SW480 (cell line): ENCODE data around the gene STUB1.

Experiments used
- DNase-seq: peaks from one replicate; pipeline ENCODE4 v3.0.0-alpha.2; 2016; ENCODE audit warnings: low spot score

STUB1 gene

DNA sequence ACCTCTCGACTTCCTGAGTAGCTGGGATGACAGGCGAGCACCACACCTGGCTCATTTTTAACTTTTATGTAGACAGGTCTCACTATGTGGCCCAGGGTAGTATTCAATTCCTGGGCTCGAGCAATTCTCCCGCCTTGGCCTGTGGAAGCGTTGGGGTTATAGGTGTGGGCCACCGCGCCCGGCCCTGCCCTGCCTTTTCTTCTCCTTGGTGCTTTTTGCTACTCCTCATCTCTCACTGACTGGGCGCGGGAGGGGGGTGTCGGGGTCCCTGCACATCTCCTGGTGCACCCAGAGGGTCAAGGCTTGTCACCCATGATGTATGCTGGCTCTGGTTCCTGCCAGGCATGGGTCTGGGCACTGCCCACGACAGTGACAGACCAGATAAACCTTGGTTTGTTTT, 35.7 kb upstream of the STUB1 start:
- DNase-seq = no peak

DNA sequence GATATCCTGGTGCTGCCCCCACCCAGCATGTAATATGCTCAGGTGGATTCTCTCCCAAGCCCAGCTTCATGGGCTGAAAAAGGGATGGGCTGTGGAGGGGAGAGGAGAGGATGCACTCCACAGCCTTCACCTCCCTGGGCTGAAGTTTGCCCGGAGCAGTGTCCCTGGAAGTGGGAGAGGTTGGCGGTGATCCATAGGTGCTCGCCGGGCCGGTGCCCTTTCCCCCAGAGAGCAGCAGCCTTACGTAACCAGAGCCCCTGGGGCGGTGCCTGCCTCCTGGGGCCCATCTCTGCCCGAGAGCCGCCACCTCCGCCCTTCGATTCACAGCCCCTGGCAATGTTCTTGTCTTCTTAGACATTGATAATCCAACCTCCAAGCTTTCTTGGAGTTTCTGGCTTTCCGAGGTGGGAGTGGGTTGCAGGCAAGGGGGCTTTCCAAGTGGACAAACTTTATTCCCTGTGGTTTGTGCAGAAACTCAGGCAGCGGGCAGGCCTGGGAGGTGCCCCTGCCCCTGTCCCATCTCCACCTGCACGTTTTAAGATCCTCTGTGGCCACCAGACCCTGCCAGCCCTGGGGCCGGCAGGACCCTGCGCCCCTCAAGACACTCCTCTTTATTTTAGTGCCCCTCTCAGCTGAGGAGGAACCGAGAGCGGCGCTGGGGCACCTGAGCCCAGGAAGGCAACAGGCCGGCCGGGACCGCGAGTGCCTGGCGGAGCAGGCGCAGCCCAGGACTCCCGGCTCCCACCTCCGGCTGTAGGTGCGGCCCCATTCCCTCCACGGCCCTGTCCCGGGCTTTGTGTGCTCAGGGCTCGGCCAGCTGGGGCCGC, 34.1 kb upstream of the STUB1 start:
- no peak for DNase-seq

DNA sequence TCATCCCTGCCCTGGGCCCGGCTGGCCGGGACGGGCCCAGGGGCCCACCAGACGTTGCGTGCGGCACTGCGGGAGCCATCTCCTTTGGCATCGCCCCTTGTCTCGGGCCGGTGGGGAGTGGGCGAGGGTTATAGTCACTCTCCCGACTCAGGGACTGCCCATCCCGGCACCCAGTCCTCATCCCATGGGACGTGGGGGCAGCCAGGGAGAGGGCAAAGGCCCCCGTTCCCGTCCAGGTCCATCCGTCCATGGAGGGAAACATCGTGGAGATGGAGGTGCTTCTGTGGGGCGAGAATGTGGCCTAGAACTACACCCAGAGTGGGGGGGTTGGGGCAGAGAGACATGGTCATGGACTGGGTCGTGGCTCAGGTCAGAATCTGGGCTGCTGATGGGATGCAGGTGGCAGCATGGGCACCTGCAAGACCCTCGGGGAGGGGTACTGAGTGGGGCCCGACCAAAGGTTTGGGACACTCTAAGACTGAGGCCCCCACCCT, 33.5 kb upstream of the STUB1 start:
- no peak for DNase-seq

DNA sequence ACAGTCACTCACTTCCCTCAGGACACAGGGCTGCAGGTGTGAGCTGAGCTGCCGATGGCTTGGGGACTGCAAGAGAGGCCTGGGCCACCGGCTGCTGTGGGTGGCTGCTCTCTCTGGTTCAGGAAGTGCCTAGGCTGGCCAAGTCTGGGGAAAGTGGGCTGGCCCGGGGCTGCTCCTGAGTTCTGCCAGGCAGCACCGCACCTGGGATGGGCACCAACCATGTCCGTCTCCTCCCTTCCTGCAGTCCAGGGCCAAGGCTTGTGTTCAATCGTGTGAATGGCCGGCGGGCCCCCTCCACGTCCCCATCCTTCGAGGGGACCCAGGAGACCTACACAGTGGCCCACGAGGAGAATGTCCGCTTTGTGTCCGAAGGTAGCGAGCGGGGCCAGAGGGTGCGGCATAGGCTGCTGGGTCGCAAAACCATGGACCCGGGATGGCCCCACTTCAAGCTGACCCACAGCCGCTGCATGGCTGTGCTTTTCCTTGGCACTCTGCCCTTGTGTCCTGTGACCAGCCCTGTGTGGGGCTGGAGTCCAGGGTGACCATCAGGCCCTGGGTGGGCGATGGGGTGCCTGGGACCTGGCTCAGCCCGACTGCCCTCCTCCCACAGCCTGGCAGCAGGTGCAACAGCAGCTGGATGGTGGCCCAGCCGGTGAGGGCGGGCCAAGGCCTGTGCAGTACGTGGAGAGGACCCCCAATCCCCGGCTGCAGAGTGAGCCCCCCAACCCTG, 32.9 kb upstream of the STUB1 start:
- no peak for DNase-seq

DNA sequence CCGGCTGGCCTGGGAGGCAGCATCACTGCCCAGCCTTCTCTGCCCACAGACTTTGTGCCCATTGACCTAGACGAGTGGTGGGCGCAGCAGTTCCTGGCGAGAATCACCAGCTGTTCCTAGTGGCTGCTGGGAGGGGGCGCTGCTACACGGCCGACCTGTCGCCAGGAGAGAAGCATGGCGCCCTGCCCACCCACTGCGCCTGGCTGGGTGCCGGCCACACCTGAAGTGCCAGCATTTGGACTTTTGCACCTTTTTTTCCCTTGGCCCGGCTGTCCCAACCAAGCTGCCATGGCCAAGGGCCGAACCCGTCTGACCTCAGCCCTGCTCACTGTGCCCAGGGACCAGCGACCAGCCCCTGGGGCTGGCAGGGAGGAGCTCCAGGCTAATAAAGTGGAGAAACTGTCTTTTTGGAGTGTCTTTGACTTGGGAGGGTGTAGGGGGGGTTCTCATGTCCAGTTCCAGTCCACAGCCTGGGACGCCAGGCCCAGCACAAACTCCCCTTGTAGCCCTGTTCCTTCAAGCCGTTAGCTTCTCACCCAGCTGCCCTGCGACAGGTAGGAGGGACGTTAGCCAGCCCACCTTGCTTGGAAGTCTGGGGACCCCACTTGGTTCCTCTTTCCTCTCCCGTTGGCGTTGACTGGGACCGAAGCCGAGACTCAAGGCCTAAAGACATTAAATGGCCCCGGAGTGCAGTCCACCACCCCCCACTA, 32.0 kb upstream of the STUB1 start:
- DNase-seq = peak; percentile 74

DNA sequence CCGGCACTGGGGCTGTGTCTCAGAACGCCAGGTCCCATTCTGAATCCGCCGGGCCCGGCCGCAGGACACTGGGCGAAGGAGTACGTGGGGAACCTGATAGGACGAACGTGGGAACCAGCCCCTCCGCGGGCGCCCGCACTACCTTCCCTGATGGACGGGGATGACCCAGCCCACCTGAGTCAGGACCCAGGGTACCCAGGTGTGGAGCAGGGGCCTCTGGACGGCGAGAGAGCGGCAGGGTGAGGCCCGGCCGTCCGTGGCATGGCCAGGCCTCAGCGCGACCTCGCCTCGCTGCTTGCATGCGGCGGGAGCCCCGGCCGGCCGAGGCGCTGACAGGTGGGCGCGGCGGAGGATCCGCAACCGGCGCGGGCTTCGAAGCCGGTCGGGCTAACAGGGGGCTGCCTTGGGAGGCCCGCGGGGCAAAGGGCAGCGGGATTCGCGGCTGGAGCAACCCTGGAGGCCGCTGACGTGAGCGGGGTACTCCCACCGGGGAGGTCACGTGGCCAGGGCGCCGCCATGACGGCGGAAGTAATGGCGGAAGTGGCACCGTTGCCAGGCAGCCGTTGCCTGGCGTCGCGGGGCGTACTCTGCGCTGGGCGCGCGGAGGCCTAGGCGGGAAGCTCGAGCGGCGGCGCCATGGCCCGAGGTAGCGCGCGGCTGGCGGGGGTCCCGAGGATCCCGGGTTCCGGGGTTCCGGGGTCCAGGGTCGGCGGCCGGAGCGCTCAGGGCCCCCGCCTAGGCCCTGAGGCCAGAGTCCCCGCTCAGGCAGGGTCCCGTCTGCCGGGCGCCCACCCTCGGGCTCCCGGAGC, 31.2 kb upstream of the STUB1 start, which contains the start of gene WDR90:
TSS of gene WDR90 (plus strand) at position 585 of the 809 bp plus-strand sequence. CDS start at position 637, 52 bp downstream.
- DNase-seq = peak; percentile 89

DNA sequence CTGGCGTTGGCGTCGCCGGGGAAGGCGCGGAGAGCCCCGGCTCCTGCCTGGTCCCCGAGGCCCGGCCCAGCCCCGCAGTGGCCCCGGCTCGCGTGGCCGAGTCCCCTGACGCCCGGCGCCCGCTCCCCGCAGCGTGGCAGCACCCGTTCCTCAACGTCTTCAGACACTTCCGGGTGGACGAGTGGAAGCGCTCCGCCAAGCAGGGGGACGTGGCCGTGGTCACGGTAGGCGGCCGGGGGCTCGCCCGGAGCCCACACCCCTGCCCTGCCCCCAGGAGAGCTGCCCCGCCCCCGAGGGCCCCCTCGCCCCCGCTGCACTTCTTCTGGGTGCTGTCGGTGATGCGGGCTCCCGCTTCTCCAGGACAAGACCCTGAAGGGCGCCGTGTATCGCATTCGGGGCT, 30.6 kb upstream of the STUB1 start:
- DNase-seq = no peak

DNA sequence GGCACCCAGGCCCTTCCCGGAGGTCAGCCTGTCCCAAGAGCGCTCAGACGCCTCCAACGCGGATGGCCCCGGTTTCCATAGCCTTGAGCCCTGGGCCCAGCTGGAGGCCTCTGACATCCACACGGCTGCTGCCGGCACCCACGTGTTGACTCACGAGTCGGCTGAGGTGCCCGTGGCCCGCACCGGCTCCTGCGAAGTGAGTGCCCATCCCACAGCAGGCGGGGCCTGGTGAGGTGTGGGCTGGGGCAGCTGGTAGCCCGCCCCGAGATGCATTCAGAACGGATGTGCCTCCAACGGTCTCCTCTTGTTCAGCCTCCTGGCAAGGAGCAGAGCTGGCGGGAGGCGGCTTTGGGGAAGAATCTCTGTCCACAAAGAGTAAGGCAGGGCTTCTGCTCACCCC, 28.4 kb upstream of the STUB1 start:
- no peak for DNase-seq

DNA sequence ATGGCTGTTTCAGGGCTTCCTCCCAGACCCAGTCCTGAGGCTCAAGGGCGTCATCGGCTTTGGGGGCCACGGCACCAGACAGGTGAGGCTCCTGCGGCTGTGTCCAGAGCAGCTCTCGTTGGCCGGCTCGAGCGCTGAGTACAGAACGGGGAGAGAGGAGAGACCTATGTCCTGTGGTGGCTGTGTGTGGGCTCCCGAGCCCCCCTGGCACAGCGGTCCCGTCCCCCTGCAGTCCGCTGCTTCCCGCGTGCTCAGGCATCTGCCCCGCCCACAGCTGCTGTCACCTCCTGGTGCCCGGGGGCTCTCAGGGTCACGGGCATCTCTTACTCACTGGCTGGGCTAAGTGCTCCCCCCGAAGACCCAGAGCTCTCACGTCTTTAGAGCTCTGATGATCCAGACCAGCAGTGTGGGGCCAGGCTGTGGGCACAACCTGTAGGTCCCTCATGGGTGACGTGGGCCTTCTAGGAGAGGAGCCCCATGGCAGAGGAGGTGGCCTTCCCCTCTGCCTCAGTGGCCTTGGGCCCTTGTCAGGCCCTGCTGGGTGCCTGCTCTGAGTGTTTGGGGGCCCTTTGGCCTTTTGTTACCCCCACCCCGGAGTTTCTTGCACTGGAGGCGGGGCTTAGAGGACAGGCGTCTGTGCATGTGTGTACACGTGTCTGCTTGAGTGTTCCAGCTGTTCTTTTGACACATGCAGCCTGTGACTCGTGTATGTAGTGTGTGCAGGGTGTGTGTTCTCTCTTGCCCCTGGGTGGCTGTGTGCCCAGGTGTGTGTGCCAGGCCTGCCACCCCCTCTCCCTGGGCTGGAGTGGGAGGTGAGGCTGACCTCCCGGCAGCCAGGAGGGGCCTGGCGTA, 27.5 kb upstream of the STUB1 start:
- no peak for DNase-seq

DNA sequence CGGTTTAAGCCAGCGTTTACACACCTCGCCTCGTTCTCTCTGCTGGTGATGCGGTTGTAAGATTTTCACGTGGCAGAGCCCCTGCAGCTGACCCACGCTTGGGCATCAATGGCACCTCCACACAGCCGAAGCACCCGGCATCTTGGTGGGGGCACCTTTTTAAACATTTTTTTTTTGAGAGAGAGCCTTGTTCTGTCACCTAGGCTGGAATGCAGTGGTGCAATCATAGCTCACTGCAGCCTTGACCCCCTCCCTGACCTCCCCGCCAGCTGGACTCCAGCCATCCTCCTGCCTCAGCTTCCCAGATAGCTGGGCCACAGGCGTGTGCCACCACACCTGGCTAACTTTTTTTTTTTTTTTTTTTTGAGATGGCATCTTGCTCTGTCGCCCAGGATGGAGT, 26.2 kb upstream of the STUB1 start:
- no peak for DNase-seq

DNA sequence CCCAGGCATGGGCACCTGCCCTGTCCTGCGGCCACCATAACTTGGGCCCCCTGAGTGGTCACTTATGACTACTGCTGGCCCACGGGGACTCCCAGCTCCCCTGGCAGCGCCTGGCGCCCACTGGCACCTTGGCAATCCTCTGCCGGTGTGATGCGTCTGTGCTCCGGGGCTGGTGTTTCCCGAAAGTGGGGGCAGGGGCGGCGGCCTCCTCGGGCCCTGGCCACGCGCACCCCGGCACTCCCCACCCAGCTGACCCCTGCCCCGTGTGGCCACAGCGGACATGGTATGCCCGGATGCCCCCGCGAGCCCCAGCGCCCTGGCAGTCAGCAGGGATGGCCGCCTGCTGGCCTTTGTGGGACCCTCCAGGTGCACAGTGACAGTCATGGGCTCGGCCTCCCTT, 22.7 kb upstream of the STUB1 start:
- DNase-seq = no peak

DNA sequence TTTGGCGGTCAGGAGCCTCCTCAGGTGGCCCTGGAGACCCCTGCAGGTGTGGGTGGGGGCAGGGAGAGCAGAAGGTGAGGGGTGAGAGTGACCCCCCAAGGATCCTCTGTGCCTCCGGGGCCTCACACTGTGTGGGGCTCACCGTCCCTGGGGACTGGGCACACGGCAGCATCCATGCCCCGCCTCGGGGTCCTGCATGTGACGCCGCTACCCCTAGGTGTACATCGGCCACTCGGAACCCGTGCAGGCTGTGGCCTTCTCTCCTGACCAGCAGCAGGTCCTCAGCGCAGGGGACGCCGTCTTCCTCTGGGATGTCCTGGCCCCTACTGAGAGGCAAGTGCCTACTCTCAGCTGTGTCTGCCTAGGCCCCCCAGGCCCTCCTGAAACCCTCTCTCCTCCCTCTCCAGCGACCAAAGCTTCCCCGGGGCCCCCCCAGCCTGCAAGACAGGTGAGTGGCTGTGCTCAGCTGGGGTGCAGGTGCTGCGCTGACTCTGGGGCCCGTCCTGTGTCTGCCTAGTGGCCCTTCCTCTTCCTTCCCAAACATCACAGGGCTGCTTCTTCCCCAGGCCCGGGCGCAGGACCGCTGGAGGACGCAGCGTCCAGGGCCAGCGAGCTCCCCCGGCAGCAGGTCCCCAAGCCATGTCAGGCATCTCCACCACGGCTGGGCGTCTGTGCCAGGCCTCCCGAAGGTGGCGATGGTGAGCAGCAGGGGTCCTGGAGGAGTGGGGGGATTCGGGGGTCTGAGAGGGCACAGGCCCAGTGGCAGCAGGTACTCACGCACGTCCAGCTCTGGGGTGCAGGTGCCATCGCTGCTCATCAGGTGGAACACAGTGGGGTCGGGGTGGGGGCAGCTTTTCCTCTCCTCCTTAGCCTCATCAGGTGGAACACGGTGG, 21.3 kb upstream of the STUB1 start:
- no peak for DNase-seq

DNA sequence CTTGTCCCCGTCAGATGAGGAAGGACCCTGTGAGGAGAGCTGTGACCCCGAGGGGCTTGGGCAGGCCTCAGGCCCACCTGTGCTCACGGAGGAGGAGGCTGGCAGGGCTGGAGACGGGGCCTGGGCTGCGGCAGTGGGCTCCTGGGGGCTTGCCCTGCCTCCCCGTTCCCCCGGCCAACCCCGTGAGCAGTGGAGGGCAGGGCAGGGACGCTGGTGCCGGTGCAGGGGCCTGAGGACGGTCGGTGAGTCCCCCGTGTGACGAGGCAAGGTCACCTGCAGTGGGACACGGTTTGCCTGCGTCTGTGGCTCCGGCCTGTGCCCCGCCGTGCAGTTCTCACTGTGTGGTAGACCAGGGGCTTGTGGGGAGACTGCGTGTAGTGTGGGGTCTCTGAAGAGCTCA, 20.6 kb upstream of the STUB1 start:
- no peak for DNase-seq

DNA sequence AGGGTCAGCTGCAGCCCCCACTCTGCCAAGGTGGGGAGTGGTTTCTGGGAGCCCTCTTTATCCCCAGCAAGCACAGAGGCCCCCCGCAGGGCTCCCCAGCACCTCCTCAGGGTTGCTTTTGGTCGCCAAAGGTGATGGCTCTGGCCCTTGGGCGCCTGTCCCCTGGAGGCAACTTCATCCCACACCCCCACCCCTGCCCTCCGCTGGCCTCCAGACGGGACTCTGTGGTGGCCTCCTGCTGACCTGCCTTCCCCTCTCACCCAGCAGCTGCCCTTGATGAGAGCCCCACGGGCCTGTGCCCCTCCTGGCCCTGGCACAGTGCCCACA, 20.1 kb upstream of the STUB1 start:
- DNase-seq = no peak

DNA sequence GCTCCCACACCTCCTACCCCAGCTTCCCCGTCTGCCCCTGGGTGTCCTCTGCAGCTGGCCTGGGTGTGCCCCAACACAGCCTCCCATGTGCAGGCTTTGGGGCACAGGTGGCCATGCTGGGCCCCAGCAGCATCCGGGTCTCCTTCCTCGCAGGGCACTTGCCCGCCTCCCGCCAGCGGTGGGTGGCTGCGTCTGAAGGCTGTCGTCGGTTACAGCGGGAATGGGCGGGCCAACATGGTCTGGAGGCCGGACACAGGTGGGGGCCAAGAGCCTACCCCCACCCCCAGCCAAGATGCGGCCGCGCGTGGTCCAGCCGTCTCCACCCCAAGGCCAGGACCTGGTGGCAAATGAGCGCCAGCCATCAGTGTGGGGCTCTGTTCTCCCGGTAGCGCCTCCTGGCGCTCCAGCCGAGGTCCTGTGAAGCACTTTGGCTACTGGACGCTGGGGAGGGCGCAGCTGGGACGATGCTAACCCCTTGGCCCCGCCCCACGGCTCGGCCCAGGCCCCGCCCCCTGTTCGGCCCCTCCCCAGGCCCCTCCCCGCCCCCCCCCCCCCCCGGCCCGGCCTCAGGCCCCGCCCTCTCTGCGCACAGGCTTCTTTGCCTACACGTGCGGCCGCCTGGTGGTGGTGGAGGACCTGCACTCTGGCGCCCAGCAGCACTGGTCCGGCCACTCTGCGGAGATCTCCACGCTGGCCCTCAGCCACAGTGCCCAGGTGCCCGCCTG, 19.6 kb upstream of the STUB1 start:
- DNase-seq = peak; percentile 58

DNA sequence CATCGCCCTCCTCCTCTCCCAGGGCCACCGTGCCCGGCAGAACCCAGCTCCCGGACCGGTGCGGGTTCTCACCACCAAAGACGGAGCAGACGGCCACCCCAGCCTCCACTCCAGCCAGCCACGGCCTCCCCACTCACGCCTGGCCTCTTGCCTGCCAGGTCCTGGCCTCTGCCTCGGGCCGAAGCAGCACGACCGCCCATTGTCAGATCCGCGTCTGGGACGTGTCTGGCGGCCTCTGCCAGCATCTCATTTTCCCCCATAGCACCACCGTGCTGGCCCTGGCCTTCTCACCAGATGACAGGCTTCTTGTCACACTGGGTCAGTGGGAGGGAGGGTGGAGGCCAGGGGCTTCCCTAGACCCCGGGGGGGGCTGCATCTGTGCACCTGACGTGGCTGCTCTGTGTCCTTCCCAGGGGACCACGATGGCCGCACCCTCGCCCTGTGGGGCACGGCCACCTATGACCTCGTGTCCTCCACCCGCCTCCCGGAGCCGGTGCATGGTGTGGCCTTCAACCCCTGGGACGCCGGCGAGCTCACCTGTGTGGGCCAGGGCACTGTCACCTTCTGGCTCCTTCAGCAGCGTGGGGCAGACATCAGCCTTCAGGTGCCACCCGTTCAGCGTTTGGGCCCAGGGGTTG, 18.9 kb upstream of the STUB1 start:
- no peak for DNase-seq

DNA sequence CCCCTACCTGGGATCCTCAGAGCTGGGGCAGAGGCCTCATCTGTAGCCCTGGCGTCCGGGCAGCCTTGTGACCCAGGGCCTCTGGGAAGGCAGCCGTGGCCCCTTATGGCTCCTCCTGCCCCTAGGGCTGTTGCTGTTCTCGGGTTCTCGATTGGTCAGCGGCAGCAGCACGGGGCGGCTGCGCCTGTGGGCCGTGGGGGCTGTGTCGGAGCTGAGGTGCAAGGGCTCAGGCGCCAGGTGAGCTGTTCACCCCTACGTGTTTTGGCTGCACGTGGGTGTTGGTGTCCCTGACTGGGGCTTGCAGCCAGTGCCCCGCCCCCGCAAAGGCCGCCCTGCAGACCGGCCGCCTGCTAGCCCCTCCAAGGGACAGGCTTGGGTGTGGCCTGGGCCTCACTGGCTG, 18.1 kb upstream of the STUB1 start:
- no peak for DNase-seq

DNA sequence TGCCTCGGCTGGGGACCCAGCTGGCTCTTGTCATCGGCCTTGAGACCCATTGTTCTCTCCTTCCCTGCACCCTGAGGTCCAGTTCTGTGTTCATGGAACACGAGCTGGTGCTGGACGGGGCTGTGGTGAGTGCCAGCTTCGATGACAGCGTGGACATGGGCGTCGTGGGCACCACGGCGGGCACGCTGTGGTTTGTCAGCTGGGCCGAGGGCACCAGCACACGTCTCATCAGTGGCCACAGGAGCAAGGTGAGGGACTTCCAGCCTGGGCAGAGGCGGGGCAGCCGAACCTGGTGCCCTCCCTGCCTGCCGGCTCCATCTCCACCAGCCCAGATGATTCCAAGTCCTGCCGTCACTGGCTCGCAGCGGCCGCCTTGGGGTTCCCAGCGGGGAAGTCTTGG, 17.6 kb upstream of the STUB1 start:
- DNase-seq = no peak

DNA sequence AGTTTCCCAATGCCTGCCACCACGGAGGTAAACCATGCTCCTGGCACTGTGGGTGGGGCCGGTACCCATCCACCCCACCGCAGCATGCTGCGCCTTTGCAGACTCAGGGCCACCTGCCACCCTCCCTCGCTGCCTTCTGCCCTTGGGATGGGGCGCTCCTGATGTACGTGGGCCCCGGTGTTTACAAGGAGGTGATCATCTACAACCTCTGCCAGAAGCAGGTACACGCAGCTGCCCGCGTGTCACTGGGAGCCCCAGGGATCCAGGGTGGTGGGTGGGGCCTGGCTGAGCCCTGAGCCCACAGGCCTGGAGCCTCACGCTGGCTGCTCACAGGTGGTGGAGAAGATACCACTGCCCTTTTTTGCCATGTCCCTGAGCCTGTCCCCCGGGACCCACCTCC, 13.6 kb upstream of the STUB1 start:
- DNase-seq = no peak
